ENCODE measurements around the gene CD47. TPM values are rescaled to one million over a fixed set of nuclear protein-coding genes. Genes with fewer than 3 reads are reported as not detected.

Gene CD47
- total and polyA plus RNA-seq, 2 of the 13 experiments (the other 11 are each of a cell fraction or from before 2014, with no cell fraction given): 3.3 to 6.5 TPM

DNA sequence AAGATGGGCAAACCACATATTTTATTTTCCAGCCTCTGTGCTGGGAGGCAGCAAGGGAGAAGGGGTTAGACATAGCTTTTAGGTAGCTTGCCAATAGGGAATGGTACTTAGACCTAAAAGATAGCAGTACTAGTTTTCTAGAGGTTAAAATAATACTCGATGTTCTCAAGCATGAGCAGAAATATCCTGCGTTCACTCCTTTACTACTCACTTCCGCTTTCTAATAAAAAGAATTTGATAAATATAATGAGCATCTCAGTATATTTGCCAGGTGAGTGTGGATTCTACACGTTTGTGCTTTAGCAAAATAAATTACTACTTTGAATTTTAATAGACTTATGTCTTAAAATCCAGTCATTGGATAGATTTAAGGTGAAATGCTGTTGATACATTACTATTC lies 39.4 kb upstream of the CD47 start:
- no peaks in the 10 kb centered on the region for H3K36me3 ChIP-seq (replicated peaks in 1 of 2; ENCODE audit: control insufficient read depth in 1 of 2, insufficient read depth in 2 of 2, low read length in 2 of 2)
- no peak overlapping the region for H3K9ac ChIP-seq (ENCODE audit: insufficient read depth, low read depth, low read length)
- in situ Hi-C loops (cut with HindIII; ENCODE audit: extremely low pct_ligation_motif_present, low pct_unique_long_range_greater_than_20kb): no loop called here
- H3K4me3 ChIP-seq (replicated peaks in 1 of 3; ENCODE audit: insufficient read depth in 1 of 3, low read depth in 2 of 3, low read length in 3 of 3): no peak overlapping the region
- no peak overlapping the region for H2AFZ ChIP-seq (ENCODE audit: low read length)
- H3K9me3 ChIP-seq (ENCODE audit: low read length): no peaks in the 10 kb centered on the region
- ChIA-PET POLR2A (no interaction called here), CTCF (ENCODE audit: low intra/inter-chr PET ratio, low total read pairs) (no interaction called here)
- H4K20me1 ChIP-seq (ENCODE audit: insufficient read depth, low read length): no peaks in the 10 kb centered on the region
- no TSS peak for BruUV-seq (replicated peaks)
- no peaks in the 10 kb centered on the region; a peak in 2 of 5 replicates for H3K27me3 ChIP-seq (ENCODE audit: control insufficient read depth in 1 of 2, insufficient read depth in 2 of 2, low read length in 2 of 2)
- intact Hi-C loops (cut with micrococcal nuclease; ENCODE audit: unreplicated experiment): no loop called here
- no peak overlapping the region for H3K4me2 ChIP-seq (ENCODE audit: low read depth, low read length)
- TF ChIP-seq ZNF781 (CRISPR knock-in tag; IDR thresholded peaks at IDR 0.05; ENCODE audit: borderline replicate concordance, not compliant biosample characterization): no peak
- no peak for TF ChIP-seq REXO4 (CRISPR knock-in tag; IDR thresholded peaks at IDR 0.05; ENCODE audit: borderline replicate concordance)
- TF ChIP-seq PCBP2 (optimal IDR thresholded peaks at IDR 0.05; ENCODE audit: low read depth, low read length, poor library complexity, severe bottlenecking): no peak
- TF ChIP-seq ZNF317 (CRISPR knock-in tag; IDR thresholded peaks at IDR 0.05): no peak
- no peak for TF ChIP-seq MYNN (CRISPR knock-in tag; IDR thresholded peaks at IDR 0.05; ENCODE audit: low read depth)
- no peak for TF ChIP-seq MYC (CRISPR knock-in tag; IDR thresholded peaks at IDR 0.05; ENCODE audit: borderline replicate concordance)
- no peak for TF ChIP-seq NCOR1 (IDR thresholded peaks at IDR 0.05; ENCODE audit: borderline replicate concordance, low read length)
- TF ChIP-seq, protein P1, sequence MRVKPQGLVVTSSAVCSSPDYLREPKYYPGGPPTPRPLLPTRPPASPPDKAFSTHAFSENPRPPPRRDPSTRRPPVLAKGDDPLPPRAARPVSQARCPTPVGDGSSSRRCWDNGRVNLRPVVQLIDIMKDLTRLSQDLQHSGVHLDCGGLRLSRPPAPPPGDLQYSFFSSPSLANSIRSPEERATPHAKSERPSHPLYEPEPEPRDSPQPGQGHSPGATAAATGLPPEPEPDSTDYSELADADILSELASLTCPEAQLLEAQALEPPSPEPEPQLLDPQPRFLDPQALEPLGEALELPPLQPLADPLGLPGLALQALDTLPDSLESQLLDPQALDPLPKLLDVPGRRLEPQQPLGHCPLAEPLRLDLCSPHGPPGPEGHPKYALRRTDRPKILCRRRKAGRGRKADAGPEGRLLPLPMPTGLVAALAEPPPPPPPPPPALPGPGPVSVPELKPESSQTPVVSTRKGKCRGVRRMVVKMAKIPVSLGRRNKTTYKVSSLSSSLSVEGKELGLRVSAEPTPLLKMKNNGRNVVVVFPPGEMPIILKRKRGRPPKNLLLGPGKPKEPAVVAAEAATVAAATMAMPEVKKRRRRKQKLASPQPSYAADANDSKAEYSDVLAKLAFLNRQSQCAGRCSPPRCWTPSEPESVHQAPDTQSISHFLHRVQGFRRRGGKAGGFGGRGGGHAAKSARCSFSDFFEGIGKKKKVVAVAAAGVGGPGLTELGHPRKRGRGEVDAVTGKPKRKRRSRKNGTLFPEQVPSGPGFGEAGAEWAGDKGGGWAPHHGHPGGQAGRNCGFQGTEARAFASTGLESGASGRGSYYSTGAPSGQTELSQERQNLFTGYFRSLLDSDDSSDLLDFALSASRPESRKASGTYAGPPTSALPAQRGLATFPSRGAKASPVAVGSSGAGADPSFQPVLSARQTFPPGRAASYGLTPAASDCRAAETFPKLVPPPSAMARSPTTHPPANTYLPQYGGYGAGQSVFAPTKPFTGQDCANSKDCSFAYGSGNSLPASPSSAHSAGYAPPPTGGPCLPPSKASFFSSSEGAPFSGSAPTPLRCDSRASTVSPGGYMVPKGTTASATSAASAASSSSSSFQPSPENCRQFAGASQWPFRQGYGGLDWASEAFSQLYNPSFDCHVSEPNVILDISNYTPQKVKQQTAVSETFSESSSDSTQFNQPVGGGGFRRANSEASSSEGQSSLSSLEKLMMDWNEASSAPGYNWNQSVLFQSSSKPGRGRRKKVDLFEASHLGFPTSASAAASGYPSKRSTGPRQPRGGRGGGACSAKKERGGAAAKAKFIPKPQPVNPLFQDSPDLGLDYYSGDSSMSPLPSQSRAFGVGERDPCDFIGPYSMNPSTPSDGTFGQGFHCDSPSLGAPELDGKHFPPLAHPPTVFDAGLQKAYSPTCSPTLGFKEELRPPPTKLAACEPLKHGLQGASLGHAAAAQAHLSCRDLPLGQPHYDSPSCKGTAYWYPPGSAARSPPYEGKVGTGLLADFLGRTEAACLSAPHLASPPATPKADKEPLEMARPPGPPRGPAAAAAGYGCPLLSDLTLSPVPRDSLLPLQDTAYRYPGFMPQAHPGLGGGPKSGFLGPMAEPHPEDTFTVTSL (CRISPR knock-in tag; IDR thresholded peaks at IDR 0.05; ENCODE audit: borderline replicate concordance): no peak
- TF ChIP-seq HMG20B (CRISPR knock-in tag; conservative IDR thresholded peaks at IDR 0.05): no peak
- TF ChIP-seq PAWR (CRISPR knock-in tag; IDR thresholded peaks at IDR 0.05; ENCODE audit: borderline replicate concordance): no peak
- no peak for TF ChIP-seq XBP1 (CRISPR knock-in tag; IDR thresholded peaks at IDR 0.05)
- TF ChIP-seq CENPX (CRISPR knock-in tag; IDR thresholded peaks at IDR 0.05): no peak
- ATAC-seq (no peak), DNase-seq (ENCODE audit: low spot score) (no peak), FAIRE-seq (no peak)
- H3K4me1 ChIP-seq (ENCODE audit: insufficient read depth, low read length): no peaks in the 10 kb centered on the region
- 15% methylated on average over 4 of the region's 4 CpGs for WGBS (ENCODE audit: low lambda C conversion rate)
- no peaks in the 10 kb centered on the region for H3K79me2 ChIP-seq (ENCODE audit: insufficient read depth, low read length)
- no peak overlapping the region for H3K27ac ChIP-seq (ENCODE audit: extremely low read length, insufficient read depth, low read length)
